ENCODE measurements around the gene SMYD2. TPM values are rescaled to one million over a fixed set of nuclear protein-coding genes. Genes with fewer than 3 reads are reported as not detected.

The SMYD2 gene
- total RNA-seq, 1 experiment from 2014 or later = 24.5 TPM

DNA sequence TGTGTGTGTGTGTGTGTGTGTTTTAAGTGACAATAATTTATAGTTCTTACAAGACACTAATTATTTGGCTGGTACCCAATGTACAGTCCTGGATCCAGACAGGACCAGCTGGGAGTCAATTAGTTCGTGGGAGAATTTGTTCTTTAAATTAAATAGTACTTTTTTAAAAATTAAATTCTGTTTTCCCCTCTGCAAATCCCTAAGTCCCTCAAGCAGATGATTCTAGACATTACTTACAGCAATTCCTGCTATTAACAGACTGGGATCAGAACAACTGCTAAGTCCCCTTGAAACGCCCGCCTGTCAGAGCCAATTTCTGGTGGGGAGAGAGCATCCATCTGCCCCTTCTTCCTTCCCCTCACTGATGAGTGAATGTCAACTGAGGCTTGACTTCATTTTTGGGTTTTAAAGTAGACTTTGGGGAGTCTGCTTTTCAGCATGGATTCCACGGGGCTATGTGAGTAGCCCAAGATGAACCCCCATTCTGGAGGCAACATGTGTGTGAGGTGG is 83.9 kb downstream of the SMYD2 start:
- H3K36me3 ChIP-seq (replicated peaks; ENCODE audit: control insufficient read depth, insufficient read depth, low read length) = peaks cover 27% of the 10 kb centered on the region
- no peaks in the 10 kb centered on the region for H3K27me3 ChIP-seq (ENCODE audit: control insufficient read depth, insufficient read depth, low read length)
- no peak overlapping the region for H3K4me3 ChIP-seq (ENCODE audit: insufficient read depth, low read depth, low read length)
- DNase-seq = no peak

DNA sequence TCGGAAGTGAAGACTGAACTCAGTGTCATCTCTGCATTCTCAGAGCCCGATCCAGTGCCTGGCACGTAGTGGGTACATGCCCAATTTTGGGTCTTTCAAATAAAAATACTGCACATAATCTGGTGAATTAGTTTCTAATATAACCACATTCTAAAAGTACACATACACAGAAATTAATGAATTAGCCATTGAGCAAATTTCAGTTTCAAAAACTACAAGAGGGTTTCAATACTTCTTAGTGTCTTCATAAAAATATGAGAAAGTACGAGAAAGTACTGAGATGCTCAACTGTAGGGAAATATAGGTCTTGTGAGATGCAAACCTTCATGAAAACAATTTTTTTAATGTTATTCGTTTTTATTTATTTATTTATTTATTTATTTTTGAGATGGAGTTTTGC is 86.9 kb downstream of the SMYD2 start:
- Histone ChIP-seq H3K27me3 (ENCODE audit: control insufficient read depth, insufficient read depth, low read length) (no peaks in the 10 kb centered on the region), H3K4me3 (ENCODE audit: insufficient read depth, low read depth, low read length) (no peak overlapping the region), H3K36me3 (replicated peaks; ENCODE audit: control insufficient read depth, insufficient read depth, low read length) (peaks cover 17% of the 10 kb centered on the region)
- no peak for DNase-seq

DNA sequence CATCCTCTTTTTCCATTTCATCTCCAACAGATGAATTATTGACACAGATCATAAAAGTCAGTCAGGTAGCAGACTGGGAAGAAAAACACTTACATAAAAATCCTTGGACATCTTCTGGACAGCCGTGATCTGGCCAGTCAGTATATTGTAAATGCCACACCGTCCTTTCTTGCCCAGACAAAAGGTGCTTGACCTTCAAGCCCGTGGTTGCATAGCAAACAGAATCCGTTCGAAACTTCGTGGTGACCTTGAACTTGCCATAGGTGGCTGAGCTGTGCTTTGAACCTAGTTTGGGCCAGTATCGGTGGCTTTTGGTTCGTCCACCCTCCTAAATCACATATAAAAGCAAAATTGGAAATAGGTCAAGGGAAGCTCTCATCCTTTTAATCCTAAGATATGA is 88.4 kb downstream of the SMYD2 start:
- H3K36me3 ChIP-seq (replicated peaks; ENCODE audit: control insufficient read depth, insufficient read depth, low read length) = peaks cover 12% of the 10 kb centered on the region
- H3K27me3 ChIP-seq (ENCODE audit: control insufficient read depth, insufficient read depth, low read length) = no peaks in the 10 kb centered on the region
- no peak for DNase-seq
- H3K4me3 ChIP-seq (ENCODE audit: insufficient read depth, low read depth, low read length) = no peak overlapping the region

DNA sequence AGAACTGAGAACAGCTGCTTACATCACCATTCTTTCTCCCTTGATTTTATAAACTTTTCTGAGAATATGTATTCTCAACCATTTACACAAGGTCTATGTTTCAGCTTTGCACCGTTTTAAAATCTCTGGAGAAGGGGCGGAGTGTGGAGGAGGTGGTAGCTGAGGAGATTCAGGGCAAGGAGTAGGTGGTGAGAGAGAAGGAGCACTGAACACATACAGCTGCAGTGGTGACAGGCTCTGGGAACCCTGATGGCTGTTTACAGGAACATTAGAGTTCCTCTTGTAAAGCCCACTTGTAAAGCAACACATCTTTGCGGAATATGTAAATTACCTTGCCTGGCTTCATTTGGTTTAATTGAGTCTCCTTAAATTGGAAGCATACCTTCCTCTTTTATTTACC is 89.7 kb downstream of the SMYD2 start:
- no peak overlapping the region for H3K4me3 ChIP-seq (ENCODE audit: insufficient read depth, low read depth, low read length)
- H3K36me3 ChIP-seq (replicated peaks; ENCODE audit: control insufficient read depth, insufficient read depth, low read length) = peaks cover 11% of the 10 kb centered on the region
- H3K27me3 ChIP-seq (ENCODE audit: control insufficient read depth, insufficient read depth, low read length) = no peaks in the 10 kb centered on the region
- no peak for DNase-seq

DNA sequence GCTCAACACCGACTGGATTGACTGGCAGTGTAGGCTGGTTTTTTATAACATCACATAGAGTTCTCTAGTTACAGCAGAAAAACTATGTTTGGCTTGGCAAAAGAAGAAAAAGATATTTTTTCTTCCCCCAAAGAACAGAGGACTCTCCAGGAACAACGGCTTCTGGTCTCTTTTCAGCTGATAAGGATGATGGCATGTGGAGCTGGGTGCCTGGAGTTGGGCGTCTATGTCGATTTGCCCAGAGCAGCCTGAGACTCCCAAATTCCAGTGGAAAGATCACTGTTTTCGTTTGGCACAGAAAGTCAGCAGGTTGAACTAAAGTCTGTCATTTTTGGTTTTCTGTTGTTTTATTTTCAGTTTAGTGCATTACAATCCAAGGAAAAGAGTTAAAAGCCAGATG is 91.1 kb downstream of the SMYD2 start:
- Histone ChIP-seq H3K36me3 (replicated peaks; ENCODE audit: control insufficient read depth, insufficient read depth, low read length) (peaks cover 11% of the 10 kb centered on the region), H3K27me3 (ENCODE audit: control insufficient read depth, insufficient read depth, low read length) (no peaks in the 10 kb centered on the region), H3K4me3 (ENCODE audit: insufficient read depth, low read depth, low read length) (no peak overlapping the region)
- no peak for DNase-seq

DNA sequence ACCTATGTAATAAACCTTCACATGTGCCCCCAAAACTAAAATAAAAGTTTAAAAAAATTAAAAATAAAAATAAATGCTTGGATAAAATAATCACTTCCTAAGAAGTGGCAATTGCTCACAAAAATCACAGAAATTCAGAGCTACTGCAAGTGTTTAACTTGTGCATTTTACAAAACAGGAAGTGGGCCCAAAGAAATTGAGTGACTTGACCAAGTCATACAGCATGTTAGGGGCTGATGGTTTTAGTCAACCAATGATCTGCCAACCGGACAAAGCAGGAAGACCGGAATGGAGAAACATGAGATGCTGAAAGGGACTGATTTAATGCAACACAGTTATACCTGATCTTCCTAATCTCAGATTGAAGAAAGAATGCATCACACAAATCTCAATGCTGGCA is 96.5 kb downstream of the SMYD2 start:
- H3K27me3 ChIP-seq (ENCODE audit: control insufficient read depth, insufficient read depth, low read length) = no peaks in the 10 kb centered on the region
- no peak overlapping the region for H3K4me3 ChIP-seq (ENCODE audit: insufficient read depth, low read depth, low read length)
- no peak for DNase-seq
- H3K36me3 ChIP-seq (replicated peaks; ENCODE audit: control insufficient read depth, insufficient read depth, low read length) = peaks cover 5% of the 10 kb centered on the region

DNA sequence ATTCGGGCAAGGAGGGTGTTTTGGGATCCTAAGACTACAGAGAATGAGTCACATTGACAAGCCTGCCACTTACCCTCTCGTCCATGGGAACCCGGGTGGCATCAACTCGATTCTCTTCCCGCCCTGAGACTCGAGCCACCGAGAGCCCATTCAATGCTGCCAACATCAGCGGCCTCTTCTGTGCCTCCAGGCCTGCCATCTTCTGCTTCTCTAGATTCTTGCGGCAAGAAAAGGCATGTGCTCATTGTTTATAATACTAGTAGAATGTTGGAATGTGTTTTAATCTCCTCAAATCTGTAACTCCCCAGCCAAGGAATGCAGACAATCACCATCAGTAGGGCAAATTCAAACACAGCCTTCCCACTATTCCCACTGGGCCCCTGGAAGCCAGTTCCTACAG is 96.9 kb downstream of the SMYD2 start:
- DNase-seq = no peak
- Histone ChIP-seq H3K4me3 (ENCODE audit: insufficient read depth, low read depth, low read length) (no peak overlapping the region), H3K36me3 (replicated peaks; ENCODE audit: control insufficient read depth, insufficient read depth, low read length) (peaks cover 4% of the 10 kb centered on the region), H3K27me3 (ENCODE audit: control insufficient read depth, insufficient read depth, low read length) (no peaks in the 10 kb centered on the region)

DNA sequence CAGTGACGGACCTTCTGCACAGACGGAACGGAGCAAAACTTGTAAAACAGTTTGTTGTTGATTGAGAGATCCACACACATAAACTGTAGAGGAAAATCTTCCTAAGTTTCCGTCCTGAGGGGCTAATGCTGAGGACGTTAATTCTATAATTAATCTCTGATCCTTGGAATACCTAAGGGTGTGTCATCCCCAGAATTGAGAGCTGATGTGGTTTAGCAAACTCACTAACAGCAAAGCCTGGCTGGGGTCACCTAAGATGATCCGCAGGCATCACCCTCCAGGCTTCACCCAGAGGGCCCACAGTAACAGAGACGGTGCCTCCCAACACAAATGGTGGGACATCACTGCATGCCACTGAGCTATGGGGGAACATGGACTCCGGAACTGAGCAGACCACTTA is 97.5 kb downstream of the SMYD2 start:
- no peaks in the 10 kb centered on the region for H3K27me3 ChIP-seq (ENCODE audit: control insufficient read depth, insufficient read depth, low read length)
- no peak overlapping the region for H3K4me3 ChIP-seq (ENCODE audit: insufficient read depth, low read depth, low read length)
- peaks cover 8% of the 10 kb centered on the region for H3K36me3 ChIP-seq (replicated peaks; ENCODE audit: control insufficient read depth, insufficient read depth, low read length)
- no peak for DNase-seq

DNA sequence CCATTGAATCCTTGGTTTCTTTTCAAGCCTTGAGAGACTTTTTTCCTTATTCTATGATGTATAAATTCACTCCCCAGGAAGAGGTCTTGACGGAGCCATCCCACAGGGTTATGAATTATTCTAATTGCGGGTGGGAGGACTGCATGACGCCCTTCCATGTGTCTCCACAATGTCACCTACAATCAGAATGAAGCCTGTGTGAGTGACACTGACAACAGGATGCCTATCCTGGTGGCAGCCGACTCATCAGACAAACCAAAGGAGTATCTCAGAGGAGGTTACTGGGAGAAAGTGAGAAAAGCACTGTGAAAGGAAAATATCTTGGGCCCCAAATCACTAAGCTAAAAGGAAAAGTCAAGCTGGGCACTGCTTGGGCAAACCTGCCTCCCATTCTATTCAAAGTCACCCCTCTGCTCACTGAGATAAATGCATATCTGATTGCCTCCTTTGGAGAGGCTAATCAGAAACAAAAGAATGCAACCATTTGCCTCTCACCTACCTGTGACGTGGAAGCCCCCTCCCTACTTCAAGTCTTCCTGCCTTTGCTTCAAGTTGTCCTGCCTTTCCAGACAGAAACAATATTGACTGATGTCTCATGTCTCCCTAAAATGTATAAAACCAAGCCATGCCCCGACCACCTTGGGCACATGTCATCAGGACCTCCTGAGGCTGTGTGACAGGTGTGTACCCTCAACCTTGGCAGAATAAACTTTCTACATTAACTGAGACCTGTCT is 98.4 kb downstream of the SMYD2 start:
- Histone ChIP-seq H3K4me3 (ENCODE audit: insufficient read depth, low read depth, low read length) (no peak overlapping the region), H3K27me3 (ENCODE audit: control insufficient read depth, insufficient read depth, low read length) (no peaks in the 10 kb centered on the region), H3K36me3 (replicated peaks; ENCODE audit: control insufficient read depth, insufficient read depth, low read length) (peaks cover 14% of the 10 kb centered on the region)
- no peak for DNase-seq

DNA sequence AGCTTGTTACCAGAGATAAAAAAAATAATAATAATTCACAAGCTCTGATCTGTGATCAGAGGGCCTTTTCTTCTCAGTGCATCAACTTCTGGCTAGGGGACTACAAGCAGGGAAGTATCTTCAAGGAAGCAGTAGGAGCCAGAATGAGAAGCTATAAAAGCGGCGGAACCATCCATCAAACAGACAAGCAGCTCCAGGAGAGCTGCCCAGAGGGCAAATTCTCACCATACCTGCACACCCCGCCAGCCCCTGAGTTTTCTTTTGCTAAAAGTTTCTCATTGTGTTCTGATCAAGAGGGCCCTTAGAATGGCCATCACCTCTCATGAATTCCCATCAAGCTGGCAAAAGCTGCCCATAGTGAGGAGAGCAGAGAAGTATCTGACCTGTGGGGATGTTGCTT is 99.4 kb downstream of the SMYD2 start:
- Histone ChIP-seq H3K36me3 (replicated peaks; ENCODE audit: control insufficient read depth, insufficient read depth, low read length) (peaks cover 14% of the 10 kb centered on the region), H3K4me3 (ENCODE audit: insufficient read depth, low read depth, low read length) (no peak overlapping the region), H3K27me3 (ENCODE audit: control insufficient read depth, insufficient read depth, low read length) (no peaks in the 10 kb centered on the region)
- no peak for DNase-seq

DNA sequence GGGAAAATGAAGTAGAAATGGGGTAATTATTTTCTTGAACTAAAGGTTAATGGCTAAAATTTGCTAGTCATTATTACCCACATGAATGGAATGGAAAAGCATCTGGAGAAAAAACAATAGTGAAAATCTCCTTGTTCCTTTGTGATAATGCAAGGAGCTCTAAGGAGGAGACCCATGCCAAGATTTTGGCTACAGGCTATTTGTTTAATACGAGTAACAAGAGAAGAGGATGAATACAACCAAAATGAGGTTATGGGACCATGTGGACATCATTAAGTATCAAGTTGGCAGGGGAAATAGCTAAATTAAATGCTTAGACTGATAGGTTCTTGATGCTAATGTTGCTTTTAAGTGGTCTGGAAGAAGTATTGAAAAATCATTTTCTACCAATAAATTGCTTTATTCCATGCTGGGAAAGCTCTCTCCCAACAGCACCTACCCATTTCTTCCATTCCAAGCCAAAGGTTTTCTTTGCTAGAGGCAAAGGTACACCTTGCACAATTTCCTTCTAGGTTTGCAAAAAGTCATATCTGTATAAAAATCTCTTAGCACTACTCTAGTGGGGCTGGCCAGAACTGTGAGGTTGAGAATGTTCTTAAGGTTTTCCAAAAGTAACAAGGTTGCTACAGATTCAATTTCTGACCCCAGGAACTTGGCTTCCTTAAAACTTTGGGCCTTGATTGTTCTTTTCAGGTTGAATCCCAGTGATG is 100.2 kb downstream of the SMYD2 start:
- Histone ChIP-seq H3K27me3 (ENCODE audit: control insufficient read depth, insufficient read depth, low read length) (no peaks in the 10 kb centered on the region), H3K4me3 (ENCODE audit: insufficient read depth, low read depth, low read length) (no peak overlapping the region), H3K36me3 (replicated peaks; ENCODE audit: control insufficient read depth, insufficient read depth, low read length) (peaks cover 14% of the 10 kb centered on the region)
- no peak for DNase-seq

DNA sequence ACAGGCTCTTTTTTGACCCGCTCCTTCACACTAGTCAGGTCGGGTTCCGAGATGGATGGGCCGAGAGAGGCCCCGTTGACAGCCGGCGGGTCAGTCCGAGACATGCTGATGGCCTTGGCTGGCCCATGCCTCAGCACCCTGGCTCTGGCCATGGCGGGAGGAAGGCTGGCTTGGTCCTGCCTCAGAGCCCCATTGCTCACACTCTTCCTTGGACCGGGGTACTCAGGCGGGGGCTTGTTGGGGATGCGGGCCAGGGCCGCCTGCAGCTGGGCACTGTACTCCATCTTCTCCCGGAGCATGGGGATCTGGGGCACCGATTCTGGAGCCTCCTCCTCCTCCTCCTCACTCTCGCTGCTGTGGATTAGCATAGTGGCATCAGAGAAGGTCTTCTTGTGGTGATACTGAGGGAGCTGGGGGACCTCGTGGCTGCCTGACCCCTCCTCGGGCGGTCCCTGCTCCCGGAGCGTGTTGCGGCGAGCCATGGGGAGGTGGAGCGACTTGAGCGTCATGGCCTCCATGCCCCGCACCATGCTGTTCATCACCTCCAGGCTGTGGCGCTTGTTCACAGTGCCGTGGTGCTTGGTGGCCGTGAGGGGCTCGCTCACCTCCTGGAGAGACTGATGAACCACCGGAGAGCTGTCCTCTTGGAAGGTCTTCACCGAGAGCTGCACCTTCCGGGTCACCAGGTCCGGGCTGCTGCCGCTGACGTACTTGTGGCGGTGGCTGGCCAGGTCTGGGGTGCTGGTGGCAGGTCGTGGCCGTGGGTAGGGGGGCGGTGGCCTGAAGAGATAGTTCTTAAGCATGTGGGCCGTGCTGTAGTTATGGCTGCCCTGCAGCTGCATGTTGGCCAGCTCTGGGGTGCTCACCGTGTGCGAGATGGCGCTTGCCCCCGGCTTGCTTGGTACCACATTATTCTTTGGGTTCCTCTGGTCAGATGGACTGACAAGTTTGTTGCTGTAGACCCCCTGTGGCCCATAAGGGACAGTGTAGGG is 102.7 kb downstream of the SMYD2 start:
- no peak for DNase-seq
- no peak overlapping the region for H3K4me3 ChIP-seq (ENCODE audit: insufficient read depth, low read depth, low read length)
- no peaks in the 10 kb centered on the region for H3K27me3 ChIP-seq (ENCODE audit: control insufficient read depth, insufficient read depth, low read length)
- H3K36me3 ChIP-seq (replicated peaks; ENCODE audit: control insufficient read depth, insufficient read depth, low read length) = peaks cover 13% of the 10 kb centered on the region

DNA sequence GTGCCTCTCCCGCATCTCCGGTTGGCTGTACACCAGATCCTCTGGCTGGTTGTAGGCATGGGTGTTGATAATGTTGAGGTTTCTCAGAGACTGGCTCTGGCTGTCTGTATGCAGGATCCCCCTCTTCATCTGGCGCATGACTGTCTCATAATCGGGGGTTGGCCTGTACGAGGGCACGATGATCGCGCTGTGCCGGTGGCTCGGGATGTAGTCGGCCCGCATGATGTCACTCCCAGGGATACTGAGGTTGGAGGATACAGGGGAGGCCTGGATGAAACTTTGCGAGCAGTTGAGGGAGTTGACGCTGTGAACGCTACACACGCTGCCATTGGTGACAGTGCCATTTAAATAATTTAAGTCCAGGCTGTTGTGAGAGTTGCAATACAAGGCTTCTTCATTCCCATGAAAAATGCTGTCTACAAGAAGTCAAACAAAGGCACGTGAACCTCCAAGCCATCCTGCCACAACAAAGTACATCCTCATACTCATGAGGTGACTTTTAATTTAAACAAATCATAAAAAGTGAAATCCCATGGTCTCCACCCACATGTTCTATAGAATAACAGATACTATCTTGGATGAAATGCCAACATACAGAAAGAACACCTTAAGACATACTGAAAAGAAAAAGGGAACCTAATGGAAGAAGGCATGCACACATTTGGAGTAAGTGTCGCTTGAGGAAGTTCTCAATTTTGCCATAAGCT is 103.6 kb downstream of the SMYD2 start:
- Histone ChIP-seq H3K27me3 (ENCODE audit: control insufficient read depth, insufficient read depth, low read length) (no peaks in the 10 kb centered on the region), H3K36me3 (replicated peaks; ENCODE audit: control insufficient read depth, insufficient read depth, low read length) (peaks cover 11% of the 10 kb centered on the region), H3K4me3 (ENCODE audit: insufficient read depth, low read depth, low read length) (no peak overlapping the region)
- no peak for DNase-seq

DNA sequence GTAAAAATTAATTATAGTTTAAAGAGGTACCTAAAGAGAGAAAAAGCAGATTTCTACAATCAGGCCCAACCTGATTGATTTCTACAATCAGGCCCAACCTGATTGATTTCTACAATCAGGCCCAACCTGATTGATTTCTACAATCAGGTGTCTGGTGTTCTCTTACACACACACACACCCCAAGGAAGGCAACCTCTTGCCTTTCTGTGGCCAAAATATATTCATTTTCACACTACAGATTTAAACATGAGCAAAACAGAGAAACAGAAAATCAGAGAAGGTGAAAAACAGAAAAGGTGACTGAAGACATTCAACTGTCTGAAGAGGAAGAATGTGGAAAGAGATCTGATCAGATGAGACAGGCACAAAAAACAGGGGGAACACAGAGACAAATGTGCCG is 104.5 kb downstream of the SMYD2 start:
- H3K36me3 ChIP-seq (replicated peaks; ENCODE audit: control insufficient read depth, insufficient read depth, low read length) = peaks cover 11% of the 10 kb centered on the region

More for the DNA sequence above, 104.5 kb downstream of the SMYD2 start:
- no peak for DNase-seq
- Histone ChIP-seq H3K4me3 (ENCODE audit: insufficient read depth, low read depth, low read length) (no peak overlapping the region), H3K27me3 (ENCODE audit: control insufficient read depth, insufficient read depth, low read length) (no peaks in the 10 kb centered on the region)
